GM12874 (cell line): ENCODE data around the gene CCDC88B.

ENCODE experiments used
- TF ChIP-seq, protein P1 (sequence below): IDR thresholded peaks from 2 replicates; pipeline ENCODE4 v1.5.1; 2011; ENCODE audit warnings: low read depth, mild to moderate bottlenecking, control low read depth, low read length, moderate library complexity; ENCODE audit not compliant: insufficient read depth

The CCDC88B gene

DNA sequence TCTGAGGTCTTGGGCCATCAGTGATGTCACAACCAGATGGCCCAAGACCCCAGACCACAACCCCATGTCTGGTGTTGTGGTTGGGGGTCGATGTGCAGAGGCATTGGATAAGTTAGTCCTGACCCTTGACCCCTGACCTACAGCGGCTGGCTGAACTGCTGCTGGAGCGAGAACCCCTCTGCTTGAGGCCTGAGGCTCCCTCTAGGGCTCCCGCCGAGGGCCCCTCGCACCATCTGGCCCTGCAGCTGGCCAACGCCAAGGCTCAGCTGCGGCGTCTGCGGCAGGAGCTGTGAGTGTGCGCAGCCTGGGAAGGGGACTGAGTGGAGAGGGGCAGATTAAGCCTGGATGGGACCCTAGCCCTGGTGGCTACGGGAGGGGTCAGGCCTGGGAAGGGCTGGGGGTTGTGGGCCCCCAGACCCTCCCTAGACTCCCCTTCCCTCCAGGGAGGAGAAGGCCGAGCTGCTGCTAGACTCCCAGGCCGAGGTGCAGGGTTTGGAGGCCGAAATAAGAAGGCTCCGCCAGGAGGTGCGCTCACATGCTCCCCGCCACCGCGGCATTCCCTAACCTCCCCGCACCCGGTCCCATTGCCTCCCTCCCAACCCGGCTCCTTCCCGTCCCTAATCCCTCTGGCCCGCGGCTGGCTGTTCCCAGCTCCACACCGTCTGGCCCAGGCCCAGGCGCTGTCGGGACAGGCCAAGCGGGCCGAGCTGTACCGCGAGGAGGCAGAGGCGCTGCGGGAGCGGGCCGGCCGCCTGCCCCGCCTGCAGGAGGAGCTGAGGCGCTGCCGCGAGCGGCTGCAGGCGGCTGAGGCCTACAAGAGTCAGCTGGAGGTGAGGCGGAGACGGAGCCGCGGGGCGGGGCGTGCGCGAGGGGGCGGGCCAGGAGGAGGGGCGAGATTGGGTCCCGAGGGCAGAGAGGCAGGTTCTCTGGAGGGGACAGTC lies 2.1 kb downstream of the CCDC88B start:
- TF ChIP-seq, protein P1, sequence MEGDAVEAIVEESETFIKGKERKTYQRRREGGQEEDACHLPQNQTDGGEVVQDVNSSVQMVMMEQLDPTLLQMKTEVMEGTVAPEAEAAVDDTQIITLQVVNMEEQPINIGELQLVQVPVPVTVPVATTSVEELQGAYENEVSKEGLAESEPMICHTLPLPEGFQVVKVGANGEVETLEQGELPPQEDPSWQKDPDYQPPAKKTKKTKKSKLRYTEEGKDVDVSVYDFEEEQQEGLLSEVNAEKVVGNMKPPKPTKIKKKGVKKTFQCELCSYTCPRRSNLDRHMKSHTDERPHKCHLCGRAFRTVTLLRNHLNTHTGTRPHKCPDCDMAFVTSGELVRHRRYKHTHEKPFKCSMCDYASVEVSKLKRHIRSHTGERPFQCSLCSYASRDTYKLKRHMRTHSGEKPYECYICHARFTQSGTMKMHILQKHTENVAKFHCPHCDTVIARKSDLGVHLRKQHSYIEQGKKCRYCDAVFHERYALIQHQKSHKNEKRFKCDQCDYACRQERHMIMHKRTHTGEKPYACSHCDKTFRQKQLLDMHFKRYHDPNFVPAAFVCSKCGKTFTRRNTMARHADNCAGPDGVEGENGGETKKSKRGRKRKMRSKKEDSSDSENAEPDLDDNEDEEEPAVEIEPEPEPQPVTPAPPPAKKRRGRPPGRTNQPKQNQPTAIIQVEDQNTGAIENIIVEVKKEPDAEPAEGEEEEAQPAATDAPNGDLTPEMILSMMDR: peak; percentile 42

DNA sequence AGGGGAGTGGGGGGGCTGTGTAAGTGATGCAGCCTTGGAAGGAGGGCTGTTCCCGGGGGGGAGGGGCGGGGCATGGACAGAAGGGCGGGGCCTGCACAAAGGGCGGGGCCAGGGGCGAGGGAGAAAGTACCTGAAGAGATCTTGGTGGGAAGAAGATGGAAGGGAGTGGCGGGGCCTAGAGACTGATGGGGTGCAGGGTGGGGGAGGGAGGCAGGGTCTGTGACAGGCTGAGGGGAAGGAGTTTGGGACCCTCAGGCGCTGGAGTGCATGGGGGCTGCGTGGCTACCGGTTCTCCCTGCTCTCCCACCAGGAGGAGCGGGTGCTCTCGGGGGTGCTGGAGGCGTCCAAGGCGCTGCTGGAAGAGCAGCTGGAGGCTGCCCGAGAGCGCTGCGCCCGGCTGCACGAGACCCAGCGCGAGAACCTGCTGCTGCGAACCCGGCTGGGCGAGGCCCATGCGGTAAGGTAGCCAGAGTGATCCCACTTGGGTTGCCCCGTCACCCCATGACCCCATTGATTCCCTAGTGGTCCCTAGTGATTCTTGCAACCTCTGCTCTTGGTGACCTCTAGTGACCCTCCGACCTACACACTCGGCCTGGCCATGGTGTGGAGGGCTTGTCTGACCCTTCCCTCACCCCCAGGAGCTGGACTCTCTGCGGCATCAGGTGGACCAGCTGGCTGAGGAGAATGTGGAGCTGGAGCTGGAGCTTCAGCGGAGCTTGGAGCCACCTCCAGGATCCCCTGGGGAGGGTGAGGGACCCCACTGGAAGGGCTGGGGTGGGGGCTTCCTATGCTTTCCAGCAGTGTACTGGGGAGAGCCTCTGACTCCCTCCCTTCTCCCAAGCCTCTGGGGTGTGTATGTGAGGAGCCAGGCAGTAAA lies 3.1 kb downstream of the CCDC88B start:
- TF ChIP-seq, protein P1: no peak

- TF ChIP-seq, protein P1: peak; percentile 47; the same call in 1 of the 2 replicates
These were observed 4.0 kb downstream of the CCDC88B start for GRCh38 chr11:64343767-64344559.

- TF ChIP-seq, protein P1: no peak
These were observed 4.8 kb downstream of the CCDC88B start for GRCh38 chr11:64344787-64345186.

DNA sequence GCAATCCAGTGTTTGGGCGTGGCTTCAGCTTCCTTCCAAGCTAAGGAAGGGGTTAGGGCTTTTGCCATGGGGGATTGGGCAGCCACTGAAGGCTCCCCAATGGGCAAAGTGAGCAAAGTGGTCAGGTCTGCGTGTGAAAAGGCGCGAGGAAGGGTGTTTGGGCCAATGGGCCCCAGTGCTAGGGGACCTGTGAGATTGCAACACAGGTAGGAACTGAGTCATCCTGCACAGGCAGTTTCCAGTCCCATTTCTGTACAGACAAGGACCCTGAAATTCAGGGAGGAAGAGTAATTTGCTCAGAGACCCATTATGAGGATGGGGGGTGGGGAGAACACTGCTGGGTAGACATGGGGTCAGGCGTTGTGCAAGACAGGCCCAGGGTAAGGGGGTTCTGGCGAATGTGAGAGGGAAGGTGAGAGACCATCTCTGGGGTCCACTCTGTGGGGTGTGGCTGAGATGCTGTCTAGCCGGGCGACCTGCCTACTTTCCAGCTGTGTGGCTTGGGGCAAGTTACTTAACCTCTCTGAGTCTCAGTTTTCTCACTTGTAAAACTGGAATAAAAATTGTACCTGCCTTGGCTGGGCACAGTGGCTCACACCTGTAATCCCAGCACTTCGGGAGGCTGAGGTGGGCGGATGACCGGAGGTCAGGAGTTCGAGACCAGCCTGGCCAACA lies 7.3 kb downstream of the CCDC88B start:
- TF ChIP-seq, protein P1: no peak

GRCh38 chr11:64348383-64349024 lies 8.5 kb downstream of the CCDC88B start:
- TF ChIP-seq, protein P1: no peak
